Effector memory CD8-positive, alpha-beta T cell (primary cell): ENCODE results near the gene CLDN9.
A peak's percentile ranks its signal among the peaks of the same experiment; 100 is the strongest.

Source experiments
- ATAC-seq: fragments of 150-1000 bp; cut with Tn5 transposase; replicated peaks from 2 replicates; pipeline ENCODE4 v1.10.0; 2021; ENCODE audit warnings: mild to moderate bottlenecking, moderate library complexity
- DNase-seq, 3 experiments: peaks; one replicate each; pipeline ENCODE4 v3.0.0; 2021
- H3K27ac Mint-ChIP-seq, 2 donors: one replicate each; pipeline ENCODE4 v1.8.0; 2022; ENCODE audit warnings: mild to moderate bottlenecking in 2 of 2, mixed read lengths in 2 of 2, moderate library complexity in 2 of 2
- H3K27me3 Mint-ChIP-seq, 2 donors: one replicate each; pipeline ENCODE4 v1.8.0; 2022; ENCODE audit warnings: mixed read lengths in 2 of 2
- H3K36me3 Mint-ChIP-seq: one replicate; pipeline ENCODE4 v1.8.0; 2022; ENCODE audit warnings: mild to moderate bottlenecking, moderate library complexity, mixed read lengths; ENCODE audit not compliant: insufficient read depth
- H3K4me1 Mint-ChIP-seq, 2 donors: one replicate each; pipeline ENCODE4 v1.8.0; 2022; ENCODE audit warnings: low read depth in 2 of 2, mixed read lengths in 2 of 2
- H3K4me3 Mint-ChIP-seq, 2 donors: one replicate each; pipeline ENCODE4 v1.8.0; 2022; ENCODE audit warnings: mild to moderate bottlenecking in 2 of 2, mixed read lengths in 2 of 2, moderate library complexity in 2 of 2
- H3K9me3 Mint-ChIP-seq, 2 donors: one replicate each; pipeline ENCODE4 v1.8.0; 2022; ENCODE audit warnings: mixed read lengths in 2 of 2
- total RNA-seq, 9 experiments: gene quantifications; one replicate each; lab custom pipeline; 2026; lab: John Stamatoyannopoulos, UW

The CLDN9 gene
- total RNA-seq, result 0 to 0.21 (median 0) reads per million in 9 experiments

- no peak for DNase-seq
- H3K4me3 Mint-ChIP-seq, result no peak within 1 kb of the TSS
- no peak within 1 kb of the TSS for H3K27ac Mint-ChIP-seq
- peaks cover 6 to 9% of the 10 kb centered on the region in 2 donors for H3K4me1 Mint-ChIP-seq
- peaks cover 0 to 30% of the 10 kb centered on the region in 2 donors for H3K27me3 Mint-ChIP-seq
- H3K36me3 Mint-ChIP-seq, result peaks cover 4% of the 10 kb centered on the region
- H3K9me3 Mint-ChIP-seq, result no peaks in the 10 kb centered on the region
- ATAC-seq, result peak; percentile 21
Observed at GRCh38 chr16:3012828-3013420, at the start of gene CLDN9. CLDN9 (plus strand) TSS chr16:3012923; CDS start chr16:3013363, 440 bp downstream.

DNA sequence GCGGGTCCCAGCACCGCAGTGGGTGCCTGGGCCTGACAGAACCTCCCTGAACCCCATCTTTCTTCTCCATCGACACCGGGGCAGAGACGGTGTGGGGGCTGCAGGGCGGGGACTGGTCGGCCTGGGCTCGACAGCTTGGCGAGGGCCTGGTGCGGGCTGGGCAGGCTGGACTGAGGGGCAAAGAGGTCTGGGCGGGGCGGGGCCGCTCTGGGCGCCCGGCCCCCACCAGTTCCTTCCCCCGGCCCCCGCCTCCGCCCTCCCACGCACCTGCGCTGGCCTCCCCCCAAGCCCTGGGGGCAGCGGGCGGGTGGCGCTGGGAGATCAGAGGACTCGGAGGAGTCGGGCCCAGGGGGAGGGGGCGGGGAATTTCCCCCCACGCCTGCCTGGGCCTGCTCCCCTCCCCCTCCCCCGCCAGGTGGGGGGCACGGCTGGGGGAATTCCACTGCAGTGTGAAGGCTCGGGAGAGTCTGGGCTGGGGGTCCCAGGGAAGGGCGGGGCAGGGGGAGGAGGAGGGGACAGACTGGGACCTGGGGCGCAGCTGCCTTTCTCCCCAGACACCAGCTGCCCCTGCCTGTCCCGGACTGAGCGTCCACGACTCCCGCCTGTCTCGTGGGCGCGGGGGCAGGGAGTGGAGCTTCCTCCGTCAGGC lies 49.5 kb upstream of the CLDN9 start:
- peaks cover 14 to 19% of the 10 kb centered on the region in 2 donors for H3K4me1 Mint-ChIP-seq
- peak overlapping the region; percentile 78 to 80 for H3K4me3 Mint-ChIP-seq
- peaks cover 2% of the 10 kb centered on the region for H3K36me3 Mint-ChIP-seq
- H3K9me3 Mint-ChIP-seq, result no peaks in the 10 kb centered on the region
- H3K27me3 Mint-ChIP-seq, result peaks cover 37 to 56% of the 10 kb centered on the region in 2 donors
- DNase-seq (no peak), ATAC-seq (peak; percentile 12)
- no peak overlapping the region for H3K27ac Mint-ChIP-seq

DNA sequence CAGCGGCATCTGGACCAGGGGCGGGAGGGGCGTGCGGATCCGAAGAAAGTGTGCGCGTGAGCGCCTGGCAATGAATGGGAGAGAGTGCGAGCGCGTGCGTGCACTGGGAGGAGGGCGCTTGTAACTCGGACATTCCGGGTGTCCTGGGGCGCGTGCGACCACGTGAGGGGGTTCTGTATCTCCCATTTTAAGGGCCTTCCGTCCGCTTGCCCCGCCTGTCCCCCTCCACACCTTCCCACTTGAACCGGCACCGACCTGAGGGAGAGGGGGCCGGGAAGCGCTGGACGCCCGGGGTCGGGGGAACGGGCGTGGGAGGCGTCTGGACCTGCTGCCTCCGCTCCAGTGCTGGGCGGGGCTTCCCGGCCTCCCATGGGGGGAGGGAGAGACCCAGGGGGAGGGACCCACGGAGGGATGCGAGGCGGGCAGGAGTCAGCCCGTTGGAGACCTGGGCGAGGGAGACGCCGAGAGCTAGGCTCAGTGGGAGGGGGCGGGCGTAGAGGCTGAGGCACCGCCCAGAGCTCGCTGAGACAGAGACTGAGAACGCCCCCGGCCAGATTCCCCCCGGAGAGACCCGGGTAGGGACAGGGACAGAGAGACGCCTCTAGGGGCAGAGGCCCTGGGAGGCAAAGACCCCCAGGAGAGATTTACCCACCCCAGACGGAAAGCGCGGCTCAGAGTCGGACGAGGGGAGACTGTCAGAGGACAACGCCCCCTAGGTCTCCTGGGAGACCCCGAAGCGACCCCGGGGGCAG lies 48.8 kb upstream of the CLDN9 start, which contains the start of gene KREMEN2:
TSS of gene KREMEN2 (plus strand) at position 553 of the 752 bp plus-strand sequence. CDS start 246 bp downstream, outside the sequence.
- H3K4me1 Mint-ChIP-seq, result peaks cover 15 to 26% of the 10 kb centered on the region in 2 donors
- peaks cover 38 to 61% of the 10 kb centered on the region in 2 donors for H3K27me3 Mint-ChIP-seq
- H3K9me3 Mint-ChIP-seq, result no peaks in the 10 kb centered on the region
- DNase-seq (peak in 1 of 3 experiments; percentile 29), ATAC-seq (no peak)
- H3K27ac Mint-ChIP-seq, result peak within 1 kb of the TSS in 1 of 2 donors; percentile 53
- H3K4me3 Mint-ChIP-seq, result peak within 1 kb of the TSS; percentile 78 to 80
- peaks cover 2% of the 10 kb centered on the region for H3K36me3 Mint-ChIP-seq

GRCh38 chr16:2964475-2965336 lies 48.0 kb upstream of the CLDN9 start:
- H3K4me3 Mint-ChIP-seq, result peak overlapping the region; percentile 78 to 80
- DNase-seq (peak; percentile 46 to 49 (median 48)), ATAC-seq (peak; percentile 28)
- peaks cover 2% of the 10 kb centered on the region for H3K36me3 Mint-ChIP-seq
- H3K9me3 Mint-ChIP-seq, result no peaks in the 10 kb centered on the region
- H3K4me1 Mint-ChIP-seq, result peaks cover 15 to 26% of the 10 kb centered on the region in 2 donors
- peak overlapping the region in 1 of 2 donors; percentile 53 for H3K27ac Mint-ChIP-seq
- H3K27me3 Mint-ChIP-seq, result peaks cover 33 to 58% of the 10 kb centered on the region in 2 donors

DNA sequence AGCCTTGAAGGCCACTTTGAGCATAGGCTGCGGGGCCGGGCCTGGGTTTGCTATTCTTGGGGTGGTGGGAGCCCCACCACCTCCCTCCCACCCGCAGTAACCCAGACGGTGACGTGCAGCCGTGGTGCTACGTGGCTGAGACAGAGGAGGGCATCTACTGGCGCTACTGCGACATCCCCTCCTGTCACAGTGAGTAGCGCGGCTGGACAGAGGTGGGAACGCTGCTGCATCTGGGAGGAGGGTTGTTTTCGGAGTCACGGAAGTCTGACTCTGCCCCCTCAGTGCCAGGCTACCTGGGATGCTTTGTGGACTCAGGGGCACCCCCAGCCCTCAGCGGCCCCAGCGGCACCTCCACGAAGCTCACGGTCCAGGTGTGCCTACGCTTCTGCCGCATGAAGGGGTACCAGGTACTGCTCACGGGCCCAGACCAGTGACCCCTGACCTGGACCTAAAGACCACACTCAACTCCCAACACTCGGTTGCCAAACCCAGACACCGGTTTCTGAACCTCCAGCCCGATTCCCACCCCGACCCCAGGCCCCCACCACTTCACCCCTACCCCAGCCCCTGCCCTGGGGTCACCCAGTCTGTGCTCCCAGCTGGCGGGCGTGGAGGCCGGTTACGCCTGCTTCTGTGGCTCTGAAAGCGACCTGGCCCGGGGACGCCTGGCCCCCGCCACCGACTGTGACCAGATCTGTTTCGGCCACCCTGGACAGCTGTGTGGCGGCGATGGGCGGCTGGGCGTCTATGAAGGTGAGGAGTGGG lies 46.5 kb upstream of the CLDN9 start:
- Mint-ChIP-seq H3K4me1 (peaks cover 15 to 28% of the 10 kb centered on the region in 2 donors), H3K9me3 (no peaks in the 10 kb centered on the region), H3K27me3 (peaks cover 25 to 53% of the 10 kb centered on the region in 2 donors), H3K27ac (no peak overlapping the region), H3K36me3 (peaks cover 3% of the 10 kb centered on the region), H3K4me3 (peak overlapping the region in 1 of 2 donors; percentile 78)
- DNase-seq (no peak), ATAC-seq (no peak)

DNA sequence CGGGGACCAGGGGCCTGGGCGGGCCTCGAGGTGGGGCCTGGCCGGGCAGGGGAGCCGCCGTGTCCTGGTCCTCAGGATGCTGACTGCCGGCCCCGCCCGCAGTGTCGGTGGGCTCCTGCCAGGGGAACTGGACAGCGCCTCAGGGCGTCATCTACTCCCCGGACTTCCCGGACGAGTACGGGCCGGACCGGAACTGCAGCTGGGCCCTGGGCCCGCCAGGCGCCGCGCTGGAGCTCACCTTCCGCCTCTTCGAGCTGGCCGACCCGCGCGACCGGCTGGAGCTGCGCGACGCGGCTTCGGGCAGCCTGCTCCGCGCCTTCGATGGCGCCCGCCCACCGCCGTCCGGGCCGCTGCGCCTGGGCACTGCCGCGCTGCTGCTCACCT lies 45.9 kb upstream of the CLDN9 start:
- ATAC-seq (no peak), DNase-seq (no peak)
- no peaks in the 10 kb centered on the region for H3K9me3 Mint-ChIP-seq
- peaks cover 21 to 49% of the 10 kb centered on the region in 2 donors for H3K27me3 Mint-ChIP-seq
- no peak overlapping the region for H3K27ac Mint-ChIP-seq
- peaks cover 4% of the 10 kb centered on the region for H3K36me3 Mint-ChIP-seq
- H3K4me3 Mint-ChIP-seq, result no peak overlapping the region
- peaks cover 12 to 25% of the 10 kb centered on the region in 2 donors for H3K4me1 Mint-ChIP-seq

- peaks cover 18 to 49% of the 10 kb centered on the region in 2 donors for H3K27me3 Mint-ChIP-seq
- DNase-seq, result no peak
Observed at GRCh38 chr16:2967211-2967631, 45.5 kb upstream of the CLDN9 start.

DNA sequence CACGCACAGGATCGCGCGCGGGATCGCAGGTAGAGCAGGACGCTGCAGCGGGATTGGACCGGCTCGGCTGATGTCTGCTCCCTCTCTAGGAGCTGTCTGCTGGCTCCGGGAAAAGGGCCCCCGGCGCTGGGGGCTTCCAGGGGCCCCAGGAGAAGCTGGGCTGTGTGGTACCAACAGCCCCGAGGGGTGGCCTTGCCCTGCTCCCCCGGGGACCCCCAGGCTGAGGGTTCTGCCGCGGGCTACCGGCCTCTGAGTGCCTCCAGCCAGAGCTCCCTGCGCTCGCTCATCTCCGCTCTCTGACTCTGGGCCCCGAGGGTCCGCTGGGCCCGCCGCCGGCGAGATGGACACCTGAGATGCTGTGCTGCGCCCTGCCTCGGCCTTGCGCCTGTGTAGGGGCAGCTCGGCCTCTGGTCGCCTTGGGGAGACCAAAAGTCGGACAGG lies 45.0 kb upstream of the CLDN9 start:
- no peak for ATAC-seq
- no peak overlapping the region for H3K27ac Mint-ChIP-seq
- H3K27me3 Mint-ChIP-seq, result peaks cover 18 to 47% of the 10 kb centered on the region in 2 donors
- H3K4me1 Mint-ChIP-seq, result peaks cover 11 to 23% of the 10 kb centered on the region in 2 donors
- no peak for DNase-seq
- no peaks in the 10 kb centered on the region for H3K9me3 Mint-ChIP-seq
- peaks cover 4% of the 10 kb centered on the region for H3K36me3 Mint-ChIP-seq
- peak overlapping the region; percentile 52 to 76 for H3K4me3 Mint-ChIP-seq

More at GRCh38 chr16:2967211-2967631, 45.5 kb upstream of the CLDN9 start:
- peaks cover 4% of the 10 kb centered on the region for H3K36me3 Mint-ChIP-seq
- ATAC-seq, result no peak
- H3K9me3 Mint-ChIP-seq, result no peaks in the 10 kb centered on the region
- peaks cover 11 to 23% of the 10 kb centered on the region in 2 donors for H3K4me1 Mint-ChIP-seq
- peak overlapping the region in 1 of 2 donors; percentile 6 for H3K4me3 Mint-ChIP-seq
- no peak overlapping the region for H3K27ac Mint-ChIP-seq

- Mint-ChIP-seq H3K4me3 (peak overlapping the region; percentile 52 to 76), H3K4me1 (peaks cover 11 to 23% of the 10 kb centered on the region in 2 donors), H3K9me3 (no peaks in the 10 kb centered on the region), H3K27ac (no peak overlapping the region), H3K27me3 (peaks cover 18 to 41% of the 10 kb centered on the region in 2 donors), H3K36me3 (peaks cover 4% of the 10 kb centered on the region)
- DNase-seq (no peak), ATAC-seq (no peak)
Observed at GRCh38 chr16:2968368-2968737, 44.4 kb upstream of the CLDN9 start.

DNA sequence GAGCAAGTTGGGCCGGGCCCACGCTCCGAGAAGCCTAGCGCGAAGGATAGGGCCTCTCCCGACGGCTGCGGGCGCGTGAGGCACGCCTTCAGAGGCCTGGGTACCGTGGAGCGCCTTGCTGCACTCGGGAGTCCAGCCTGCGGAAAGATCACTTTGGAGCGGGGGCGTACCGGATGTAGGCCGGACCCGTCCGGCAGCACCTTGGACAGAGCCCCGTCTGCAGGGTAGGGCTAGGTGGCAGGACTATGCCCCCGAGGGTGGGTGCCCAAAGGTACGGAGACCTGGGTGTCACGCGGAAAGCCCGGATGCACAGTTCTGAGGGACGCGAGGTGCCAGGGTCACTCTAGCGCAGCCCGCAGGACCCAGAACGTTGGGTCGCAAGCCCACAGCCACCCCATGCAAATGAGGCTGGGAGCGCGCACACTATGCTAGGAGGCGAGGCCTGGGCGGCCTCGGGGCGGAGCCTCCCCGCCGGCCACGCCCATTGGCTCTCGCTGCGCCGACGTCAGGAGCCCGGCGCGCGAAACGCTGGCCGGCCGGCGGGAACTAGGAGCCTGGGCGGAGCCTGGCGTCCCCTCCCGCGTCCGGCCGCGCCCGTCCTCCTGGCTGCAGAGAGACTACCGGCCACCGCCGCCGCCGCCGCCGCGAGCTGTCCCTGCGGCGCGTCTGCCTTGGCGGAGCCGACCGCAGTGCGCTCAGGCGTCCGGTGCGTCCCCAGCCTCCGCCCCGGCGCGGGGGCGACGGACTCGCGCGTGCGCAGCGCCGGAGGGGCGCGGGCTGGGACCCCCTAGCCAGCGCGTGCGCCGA lies 43.8 kb upstream of the CLDN9 start, which contains the start of gene PAQR4:
TSS of gene PAQR4 (plus strand) at position 611 of the 807 bp plus-strand sequence. CDS start 327 bp downstream, outside the sequence.
- Mint-ChIP-seq H3K27me3 (peaks cover 13 to 35% of the 10 kb centered on the region in 2 donors), H3K27ac (no peak within 1 kb of the TSS)

More for the DNA sequence above, 43.8 kb upstream of the CLDN9 start, which contains the start of gene PAQR4:
- peak; percentile 59 to 76 (median 73) for DNase-seq
- Mint-ChIP-seq H3K4me3 (peak within 1 kb of the TSS; percentile 52 to 76), H3K9me3 (no peaks in the 10 kb centered on the region), H3K36me3 (peaks cover 4% of the 10 kb centered on the region), H3K4me1 (peaks cover 11 to 20% of the 10 kb centered on the region in 2 donors)
- peak; percentile 77 for ATAC-seq
